ENCODE measurements around the gene SNX9.

DNA sequence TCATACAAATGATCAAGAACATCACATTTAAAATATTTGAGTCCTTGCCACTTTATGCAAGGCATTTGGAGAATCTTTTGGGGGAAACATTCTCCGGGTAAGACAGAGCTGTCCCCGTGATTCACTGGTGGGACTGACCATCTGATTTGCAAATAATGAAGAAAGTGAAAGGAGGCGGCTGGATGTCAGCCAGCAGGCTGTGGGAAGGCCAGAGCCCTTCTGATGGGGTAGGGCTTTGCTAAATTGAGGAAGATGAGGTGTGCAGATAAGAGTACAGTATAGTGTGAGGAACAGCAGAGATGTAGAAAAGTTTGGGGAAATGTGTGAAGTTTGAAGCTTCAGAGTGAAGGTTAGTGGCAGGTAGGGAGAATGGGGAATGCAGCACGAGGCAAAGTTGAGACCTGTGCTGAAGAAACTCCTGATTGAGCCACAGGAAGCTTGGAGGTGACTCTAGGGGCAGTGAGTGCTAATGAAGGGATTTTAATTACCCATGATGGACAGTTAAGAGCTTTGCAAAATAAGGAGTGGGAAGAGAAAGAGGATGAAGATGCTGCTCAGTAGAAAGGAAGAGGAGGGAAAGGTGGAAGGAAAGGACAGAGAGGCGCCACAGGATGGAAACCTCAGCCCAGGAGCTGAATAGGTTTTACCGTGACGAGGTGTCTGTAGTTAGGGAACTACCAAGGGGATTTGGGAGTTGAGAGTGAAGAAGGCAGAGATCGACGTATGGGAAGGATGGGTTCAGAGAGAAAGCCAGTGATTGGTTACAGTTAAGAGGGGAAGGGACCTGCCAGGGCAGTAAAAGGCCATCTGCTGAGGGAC lies 68.7 kb downstream of the SNX9 start:
- TF ChIP-seq, protein P1, sequence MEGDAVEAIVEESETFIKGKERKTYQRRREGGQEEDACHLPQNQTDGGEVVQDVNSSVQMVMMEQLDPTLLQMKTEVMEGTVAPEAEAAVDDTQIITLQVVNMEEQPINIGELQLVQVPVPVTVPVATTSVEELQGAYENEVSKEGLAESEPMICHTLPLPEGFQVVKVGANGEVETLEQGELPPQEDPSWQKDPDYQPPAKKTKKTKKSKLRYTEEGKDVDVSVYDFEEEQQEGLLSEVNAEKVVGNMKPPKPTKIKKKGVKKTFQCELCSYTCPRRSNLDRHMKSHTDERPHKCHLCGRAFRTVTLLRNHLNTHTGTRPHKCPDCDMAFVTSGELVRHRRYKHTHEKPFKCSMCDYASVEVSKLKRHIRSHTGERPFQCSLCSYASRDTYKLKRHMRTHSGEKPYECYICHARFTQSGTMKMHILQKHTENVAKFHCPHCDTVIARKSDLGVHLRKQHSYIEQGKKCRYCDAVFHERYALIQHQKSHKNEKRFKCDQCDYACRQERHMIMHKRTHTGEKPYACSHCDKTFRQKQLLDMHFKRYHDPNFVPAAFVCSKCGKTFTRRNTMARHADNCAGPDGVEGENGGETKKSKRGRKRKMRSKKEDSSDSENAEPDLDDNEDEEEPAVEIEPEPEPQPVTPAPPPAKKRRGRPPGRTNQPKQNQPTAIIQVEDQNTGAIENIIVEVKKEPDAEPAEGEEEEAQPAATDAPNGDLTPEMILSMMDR (conservative IDR thresholded peaks at IDR 0.05; ENCODE audit: low read depth, low read length), result no peak
- no peak for TF ChIP-seq EZH2 (IDR thresholded peaks at IDR 0.05; ENCODE audit: borderline replicate concordance, low read depth, low read length, poor library complexity, severe bottlenecking)
